C1 segment of cervical spinal cord (tissue), 14 donors: Measurements from ENCODE around the gene SPAG9.

ENCODE experiments used
- DNase-seq, 14 donors: peaks; one replicate each; lab custom pipeline; 2025; lab: John Stamatoyannopoulos, UW

SPAG9 gene

DNA sequence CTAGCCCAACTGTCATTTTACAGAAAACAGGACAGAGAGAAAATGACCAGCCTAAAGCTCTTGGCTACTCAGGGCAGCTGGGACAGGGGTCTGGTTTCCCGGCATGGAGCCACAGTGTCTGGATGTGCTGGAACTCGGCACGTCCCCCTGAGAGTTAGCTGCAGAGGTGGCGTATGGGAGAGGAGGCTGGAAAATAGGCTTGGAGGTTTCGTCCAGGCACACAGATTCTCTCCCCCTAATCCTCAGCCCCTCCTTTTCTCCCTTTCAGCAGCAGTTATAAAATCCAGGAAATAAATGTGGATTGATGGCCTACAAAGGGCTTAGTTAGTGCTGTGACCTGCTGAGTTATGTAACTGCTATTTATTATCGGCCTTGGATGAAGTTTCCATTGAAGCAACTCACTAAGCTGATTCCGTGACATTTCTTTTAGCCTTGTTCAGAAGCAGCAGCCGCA, 165.0 kb downstream of the SPAG9 start:
- DNase-seq, result no peak

GRCh38 chr17:50955160-50955559, 165.5 kb downstream of the SPAG9 start:
- no peak for DNase-seq

DNA sequence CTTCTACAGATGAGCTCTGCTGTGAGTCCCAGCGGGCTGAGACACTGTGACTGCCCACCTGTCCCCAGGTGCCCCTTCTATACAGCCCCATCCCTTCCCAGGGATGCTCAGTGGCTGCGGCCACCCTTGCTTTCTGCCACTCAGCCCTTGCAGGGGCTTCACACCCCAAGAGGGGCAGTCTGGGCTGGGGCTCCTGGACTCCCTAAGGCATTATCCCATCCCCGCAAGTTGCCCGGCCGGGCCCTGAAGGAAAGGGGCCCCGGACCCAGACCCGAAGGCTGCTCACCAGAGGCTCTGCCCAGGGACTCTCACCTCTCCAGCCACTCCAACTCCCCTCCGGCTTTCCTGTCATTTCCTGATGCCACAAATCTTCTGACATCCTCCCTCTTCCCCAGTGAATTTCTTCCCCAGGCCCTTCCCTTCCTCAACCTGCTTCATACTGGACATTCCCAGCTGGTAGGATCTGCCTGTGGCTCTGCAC, 166.0 kb downstream of the SPAG9 start:
- no peak for DNase-seq

DNA sequence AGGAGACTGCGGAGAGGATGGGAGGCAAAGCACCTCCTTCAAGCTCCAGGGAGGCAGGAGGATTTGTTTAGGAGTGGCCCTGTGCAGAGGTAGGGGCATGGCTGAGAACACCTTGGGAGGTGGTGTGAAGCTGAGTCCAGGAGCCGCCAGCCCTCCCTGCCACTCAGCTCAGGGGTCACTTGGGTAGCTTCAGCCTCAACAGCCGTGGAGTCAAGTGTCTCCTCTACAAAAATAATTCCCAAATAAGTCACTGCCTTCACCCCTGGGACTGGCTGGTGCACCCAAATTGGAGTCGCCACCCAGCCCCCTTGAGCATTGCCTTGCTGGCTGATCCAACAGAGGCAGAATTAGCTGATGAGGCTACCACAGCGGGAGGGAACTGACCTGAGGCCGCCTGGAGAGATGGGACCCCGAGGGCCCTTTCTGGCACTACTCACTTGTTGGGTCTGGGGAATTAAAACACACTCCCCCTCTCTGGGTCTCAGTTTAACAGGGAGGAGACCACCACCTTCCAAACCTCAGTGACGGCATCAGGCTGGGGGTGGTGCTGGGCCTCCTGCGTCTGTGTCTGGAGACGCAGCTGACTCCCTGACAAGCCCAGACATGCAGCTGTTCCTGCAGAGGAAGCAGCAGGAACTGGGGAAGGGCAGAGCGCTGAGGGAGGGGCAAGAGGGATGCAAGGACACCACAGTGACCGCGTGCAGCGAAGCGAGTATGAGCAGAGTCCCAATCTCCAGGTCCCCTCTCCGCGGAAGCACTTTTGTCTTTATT, 166.7 kb downstream of the SPAG9 start:
- peak in 1 of 14 donors; percentile 10 for DNase-seq

DNA sequence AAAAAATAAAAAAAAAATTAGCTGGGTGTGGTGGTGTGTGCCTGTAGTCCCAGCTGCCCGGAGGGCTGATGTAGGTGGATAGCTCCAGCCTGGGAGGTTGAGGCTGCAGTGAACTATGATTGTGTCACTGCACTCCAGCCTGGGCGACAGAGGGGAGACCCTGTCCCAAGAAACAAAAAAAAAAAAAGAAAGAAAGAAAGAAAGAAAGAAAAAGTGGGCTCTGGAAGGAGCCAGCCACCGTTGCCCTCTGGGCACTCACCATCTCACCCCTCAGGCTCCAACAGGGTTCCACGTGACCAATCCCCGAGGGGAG, 167.2 kb downstream of the SPAG9 start:
- DNase-seq, result no peak

- no peak for DNase-seq
Observed at GRCh38 chr17:50952889-50953288, 167.8 kb downstream of the SPAG9 start.

DNA sequence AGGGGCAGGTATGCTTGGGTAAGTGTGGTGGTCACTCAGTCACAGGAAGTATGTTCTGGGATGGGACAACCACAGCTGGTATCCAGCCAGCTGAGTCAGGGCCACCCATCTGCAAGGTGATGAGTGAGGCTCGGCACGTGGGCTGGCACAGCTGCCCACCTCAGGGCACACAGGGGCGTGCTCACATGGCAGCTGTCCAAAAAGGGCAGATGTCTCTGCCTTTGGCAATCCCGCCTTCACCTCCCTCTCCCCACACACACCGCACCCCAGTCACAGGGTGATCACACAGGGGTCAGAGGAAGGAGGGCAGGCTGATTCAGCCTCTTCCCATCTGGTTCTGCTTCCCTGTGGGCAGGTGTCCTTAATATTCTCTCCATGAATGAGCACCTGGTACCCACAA, 168.7 kb downstream of the SPAG9 start:
- DNase-seq, result no peak

GRCh38 chr17:50949989-50950877, 170.4 kb downstream of the SPAG9 start:
- DNase-seq, result peak in 12 of 14 donors; percentile 33 to 80 (median 64)

GRCh38 chr17:50949128-50949988, 171.3 kb downstream of the SPAG9 start:
- peak in 1 of 14 donors; percentile 29 for DNase-seq

GRCh38 chr17:50948711-50949110, 172.0 kb downstream of the SPAG9 start:
- DNase-seq, result no peak

DNA sequence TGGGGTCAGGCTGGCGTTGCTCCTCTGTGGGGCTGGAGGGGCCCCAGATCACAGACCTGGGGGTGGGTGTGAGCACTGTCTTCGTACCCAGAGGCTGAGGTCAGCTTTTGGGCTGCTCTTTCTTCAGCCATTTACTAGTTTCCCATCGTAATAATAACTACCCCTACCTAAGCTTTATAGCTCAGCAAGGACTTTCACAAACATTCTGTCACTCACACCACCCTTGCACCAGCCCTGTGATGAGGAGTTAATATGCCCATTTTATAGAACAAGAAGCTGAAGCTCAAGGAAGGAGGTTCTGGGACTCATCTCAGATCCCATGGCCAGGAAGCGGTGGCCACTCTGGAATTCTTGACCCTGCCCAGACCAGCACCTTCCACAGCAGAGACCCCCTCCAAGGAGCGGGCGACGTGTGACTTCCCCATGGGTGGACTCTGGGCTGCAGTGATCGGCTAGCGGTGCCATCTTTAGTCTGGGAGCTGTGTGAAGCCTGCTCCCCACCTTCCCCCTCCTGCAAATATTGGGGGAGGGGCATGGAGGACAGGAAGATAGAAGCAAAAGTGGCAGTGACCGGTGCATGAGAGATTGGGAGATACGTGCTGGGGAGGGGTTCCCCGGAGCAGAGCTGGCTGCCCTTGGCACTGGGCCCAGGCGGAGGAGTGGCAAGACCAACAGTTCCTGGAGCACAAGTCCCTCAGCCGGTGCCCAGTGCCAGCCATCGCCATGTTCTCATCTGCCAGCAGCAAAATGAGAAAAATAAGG, 172.7 kb downstream of the SPAG9 start:
- DNase-seq, result peak in 7 of 14 donors; percentile 23 to 47 (median 38)

- no peak for DNase-seq
Observed at GRCh38 chr17:50946891-50947781, 173.5 kb downstream of the SPAG9 start.

DNA sequence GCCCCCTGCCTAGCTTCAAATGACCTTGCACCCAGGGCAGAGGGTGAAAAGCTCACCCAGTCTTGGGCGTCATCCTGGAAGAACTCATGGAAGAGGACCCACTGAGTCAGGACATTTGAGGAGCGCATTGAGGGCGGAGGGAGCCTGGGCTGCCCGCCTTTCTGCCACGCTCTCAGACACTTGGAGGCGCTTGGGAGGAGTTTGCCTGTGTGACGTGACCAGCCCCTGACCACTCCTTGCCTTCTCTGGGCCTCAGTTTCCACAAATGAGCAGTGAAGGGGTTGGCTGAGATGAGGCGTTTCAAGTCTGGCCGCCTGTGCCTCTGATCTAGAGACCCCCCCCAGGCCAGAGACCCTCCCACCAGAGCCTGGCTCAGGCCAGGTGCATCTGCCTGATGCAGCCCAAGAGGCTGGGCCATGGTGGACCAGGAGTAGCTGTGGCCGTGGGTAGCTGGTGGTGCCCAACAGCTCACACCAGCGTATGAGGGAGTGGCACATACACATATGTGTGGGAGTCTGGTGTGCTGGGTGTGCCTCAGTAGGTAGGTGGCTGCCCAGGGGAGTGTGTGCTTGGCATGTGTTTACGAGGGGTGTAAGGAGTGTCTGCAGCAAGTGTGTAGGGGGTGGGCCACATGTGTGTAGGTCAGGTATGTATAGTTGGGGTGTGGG, 174.3 kb downstream of the SPAG9 start:
- no peak for DNase-seq

GRCh38 chr17:50945779-50946222, 174.9 kb downstream of the SPAG9 start:
- no peak for DNase-seq

- DNase-seq, result no peak
Observed at GRCh38 chr17:50944902-50945720, 175.6 kb downstream of the SPAG9 start.

DNA sequence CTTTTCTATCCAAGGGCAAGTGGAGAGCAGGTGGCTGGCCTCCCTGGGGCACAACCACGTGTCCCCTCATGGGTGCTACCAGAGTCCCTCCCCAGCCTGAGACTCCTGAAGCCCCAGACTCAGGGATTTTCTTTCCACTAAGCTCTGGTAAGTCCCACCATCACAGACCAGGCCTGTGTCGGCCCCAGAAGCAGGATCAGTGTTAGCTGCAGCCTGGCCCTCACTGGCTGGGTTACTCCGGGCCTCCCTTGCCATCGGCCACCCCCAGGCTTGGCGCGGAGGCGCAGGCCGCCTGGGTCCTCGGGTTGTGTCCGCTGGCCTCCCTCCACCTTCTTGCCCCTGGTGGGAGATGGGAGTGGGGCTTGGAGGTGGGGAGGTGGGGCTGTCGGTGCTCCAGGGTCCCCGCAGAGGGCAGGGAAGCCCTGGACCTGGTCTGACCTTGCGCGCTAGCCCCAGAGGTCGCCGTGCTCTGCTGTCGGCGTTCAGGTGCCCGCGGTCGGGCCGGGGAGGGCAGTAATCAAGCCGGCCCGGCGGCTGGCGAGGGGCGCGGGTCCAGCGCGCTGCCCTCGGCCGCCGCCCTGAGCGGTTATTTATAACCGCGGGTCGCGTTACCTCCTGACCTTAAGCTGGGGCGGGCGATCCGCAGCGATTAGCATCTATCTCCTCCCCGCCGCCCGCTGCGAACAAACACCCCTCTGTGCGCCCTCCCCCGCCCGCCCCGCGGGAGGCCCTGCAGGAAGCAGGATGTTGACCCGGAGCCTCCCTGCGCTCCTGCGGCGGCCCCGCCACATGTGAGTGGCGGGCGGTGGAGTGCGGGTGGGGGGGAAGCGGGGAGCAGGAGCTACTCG, 176.4 kb downstream of the SPAG9 start:
- DNase-seq, result peak in 11 of 14 donors; percentile 37 to 80 (median 72)

DNA sequence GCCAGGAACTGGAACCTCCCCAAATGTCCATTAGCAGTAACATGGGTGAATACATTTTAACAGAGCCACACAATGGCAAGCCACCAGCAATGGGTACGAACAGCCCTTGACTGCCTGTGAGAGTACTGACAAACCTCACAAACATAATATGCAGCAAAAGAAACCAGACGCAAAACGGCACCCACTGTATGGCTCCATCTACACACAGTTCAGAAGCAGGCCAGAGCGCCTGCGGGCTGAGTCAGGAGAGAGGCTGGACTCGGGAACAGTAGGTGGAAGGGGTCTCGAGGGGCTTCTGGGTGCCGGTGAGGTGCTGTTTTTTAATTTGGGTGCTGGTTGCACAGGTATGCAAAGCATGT, 177.1 kb downstream of the SPAG9 start:
- DNase-seq, result peak in 3 of 14 donors; percentile 17 to 42 (median 39)
